Neuronal stem cell (in vitro differentiated cells): ENCODE results near the gene TSPAN9.

Experiments
- DNase-seq: peaks from one replicate; pipeline ENCODE4 v3.0.0-alpha.2; 2013; ENCODE audit warnings: low spot score
- H2AFZ ChIP-seq: one replicate; pipeline ENCODE4 v1.6.1; 2013; ENCODE audit warnings: mild to moderate bottlenecking, low read length, inconsistent platforms
- H2AK5ac ChIP-seq: 2 replicates; pipeline ENCODE4 v1.6.1; 2013; ENCODE audit warnings: low read depth, mild to moderate bottlenecking, inconsistent platforms, low read length, moderate library complexity, mixed read lengths
- H2BK120ac ChIP-seq: 2 replicates; pipeline ENCODE4 v1.6.1; 2013; ENCODE audit warnings: low read depth, mild to moderate bottlenecking, inconsistent platforms, low read length, moderate library complexity, mixed read lengths
- H2BK12ac ChIP-seq: one replicate; pipeline ENCODE4 v1.6.1; 2013; ENCODE audit warnings: low read length, inconsistent platforms
- H2BK15ac ChIP-seq: 2 replicates; pipeline ENCODE4 v1.6.1; 2013; ENCODE audit warnings: mild to moderate bottlenecking, low read length, inconsistent platforms, mixed read lengths
- H2BK5ac ChIP-seq: one replicate; pipeline ENCODE4 v1.6.1; 2013; ENCODE audit warnings: inconsistent platforms, mild to moderate bottlenecking, low read length, moderate library complexity
- H3K14ac ChIP-seq: one replicate; pipeline ENCODE4 v1.6.1; 2013; ENCODE audit warnings: low read length, inconsistent platforms
- H3K18ac ChIP-seq: 2 replicates; pipeline ENCODE4 v1.6.1; 2013; ENCODE audit warnings: low read length, inconsistent platforms
- H3K23ac ChIP-seq: 2 replicates; pipeline ENCODE4 v1.6.1; 2013; ENCODE audit warnings: low read depth, mild to moderate bottlenecking, mixed read lengths, low read length, inconsistent platforms; ENCODE audit not compliant: poor library complexity
- H3K27ac ChIP-seq: replicated peaks from 3 replicates; pipeline ENCODE4 v1.5.1; 2013; ENCODE audit warnings: low read length, inconsistent platforms
- H3K27me3 ChIP-seq, 3 experiments: 2 replicates each; pipeline ENCODE4 v1.6.1; 2013; ENCODE audit warnings: low read length in 3 of 3, mild to moderate bottlenecking in 2 of 3, inconsistent platforms in 1 of 3, low read depth in 1 of 3, mixed read lengths in 1 of 3, moderate library complexity in 1 of 3; ENCODE audit not compliant: control insufficient read depth in 3 of 3, insufficient read depth in 3 of 3
- H3K36me3 ChIP-seq, 2 donors: replicated peaks in 1 of 2; 2 replicates each; pipeline ENCODE4 v1.6.1; 2013; ENCODE audit warnings: low read length in 2 of 2; ENCODE audit not compliant: control insufficient read depth in 2 of 2, insufficient read depth in 2 of 2
- H3K4ac ChIP-seq: 2 replicates; pipeline ENCODE4 v1.6.1; 2013; ENCODE audit warnings: inconsistent platforms, mild to moderate bottlenecking, low read length, moderate library complexity
- H3K4me1 ChIP-seq, 2 donors: 1 replicate in 1 of 2; 2 replicates in 1 of 2; pipeline ENCODE4 v1.6.1; 2013; ENCODE audit warnings: low read length in 2 of 2, low read depth in 1 of 2; ENCODE audit not compliant: control insufficient read depth in 2 of 2, insufficient read depth in 1 of 2
- H3K4me2 ChIP-seq: one replicate; pipeline ENCODE4 v1.6.1; 2013; ENCODE audit warnings: mild to moderate bottlenecking, low read length, inconsistent platforms; ENCODE audit not compliant: insufficient read depth, poor library complexity, severe bottlenecking
- H3K4me3 ChIP-seq, 2 donors: 2 replicates each; pipeline ENCODE4 v1.5.1; 2013; ENCODE audit warnings: low read length in 2 of 2, mild to moderate bottlenecking in 2 of 2, inconsistent platforms in 1 of 2, moderate library complexity in 1 of 2
- H3K79me1 ChIP-seq: one replicate; pipeline ENCODE4 v1.6.1; 2013; ENCODE audit warnings: low read depth, mild to moderate bottlenecking, inconsistent platforms, low read length, moderate library complexity
- H3K9ac ChIP-seq: one replicate; pipeline ENCODE4 v1.6.1; 2013; ENCODE audit warnings: mild to moderate bottlenecking, low read depth, low read length, inconsistent platforms; ENCODE audit not compliant: poor library complexity
- H3K9me3 ChIP-seq, 2 donors: replicated peaks in 1 of 2; 2 replicates each; pipeline versions ENCODE3 to v1.6.1; 2013; ENCODE audit warnings: low read length in 2 of 2, mild to moderate bottlenecking in 2 of 2, inconsistent platforms in 1 of 2, low read depth in 1 of 2, mixed read lengths in 1 of 2, moderate library complexity in 1 of 2; ENCODE audit not compliant: control insufficient read depth in 2 of 2, insufficient read depth in 1 of 2
- H4K8ac ChIP-seq: one replicate; pipeline ENCODE4 v1.6.1; 2013; ENCODE audit warnings: low read depth, mild to moderate bottlenecking, inconsistent platforms, low read length, moderate library complexity
- H4K91ac ChIP-seq: one replicate; pipeline ENCODE4 v1.6.1; 2013; ENCODE audit warnings: low read length, low read depth, mild to moderate bottlenecking, inconsistent platforms; ENCODE audit not compliant: poor library complexity
- WGBS, 2 donors: extraction: QIAGEN DNeasy Blood & Tissue Kit; methylation state at CpG; one replicate each; pipeline ENCODE4 v1.1.7; 2013; ENCODE audit warnings: missing lambda C conversion rate in 2 of 2, mixed read lengths in 1 of 2; ENCODE audit not compliant: insufficient read length in 2 of 2, insufficient replicate concordance in 1 of 2; ENCODE audit errors: extremely low coverage in 2 of 2; 5-methylcytosine and 5-hydroxymethylcytosine counted together

Gene TSPAN9

GRCh38 chr12:3190101-3190500, 112.9 kb downstream of the TSPAN9 start:
- Histone ChIP-seq H2BK5ac (no peak overlapping the region), H3K27ac (no peak overlapping the region), H2AFZ (no peak overlapping the region), H4K8ac (no peak overlapping the region), H4K91ac (no peak overlapping the region), H2AK5ac (no peak overlapping the region), H3K9ac (no peak overlapping the region), H3K4me1 (peaks cover 6 to 15% of the 10 kb centered on the region in 2 donors), H3K4me3 (no peak overlapping the region), H2BK15ac (no peak overlapping the region), H3K36me3 (no peaks in the 10 kb centered on the region), H2BK120ac (no peak overlapping the region), H3K18ac (no peak overlapping the region), H3K79me1 (no peaks in the 10 kb centered on the region), H3K27me3 (no peaks in the 10 kb centered on the region), H3K14ac (no peak overlapping the region), H3K4me2 (no peak overlapping the region), H3K9me3 (no peaks in the 10 kb centered on the region), H3K23ac (no peak overlapping the region), H3K4ac (no peak overlapping the region), H2BK12ac (peak overlapping the region; percentile 14)
- DNase-seq: no peak
- WGBS, 2 donors: no CpG with 5 or more reads among the region's 9 CpGs

DNA sequence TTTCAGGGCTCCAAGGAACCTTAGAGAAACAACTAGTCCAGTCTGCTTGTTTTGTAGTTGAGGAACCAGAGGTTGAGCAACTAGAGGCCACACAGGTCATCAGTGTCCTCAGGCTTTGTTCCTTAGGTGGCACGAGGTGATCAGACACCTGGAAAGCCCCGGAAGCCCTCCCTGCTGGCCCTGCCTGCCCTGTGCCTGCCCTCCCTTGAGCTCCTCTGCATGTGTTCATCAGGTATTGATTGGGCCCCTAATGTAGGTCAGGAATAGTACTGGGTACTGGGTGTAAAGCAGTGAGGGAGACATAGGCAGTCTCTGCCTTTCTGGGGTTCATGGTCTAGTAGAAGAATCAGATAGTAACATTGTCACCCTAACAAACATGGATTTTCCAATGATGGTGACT, 114.3 kb downstream of the TSPAN9 start:
- Histone ChIP-seq H3K14ac (no peak overlapping the region), H3K23ac (no peak overlapping the region), H3K27me3 (no peaks in the 10 kb centered on the region), H4K91ac (no peak overlapping the region), H3K4ac (no peak overlapping the region), H3K4me1 (peaks cover 8 to 12% of the 10 kb centered on the region in 2 donors), H3K18ac (no peak overlapping the region), H3K9me3 (no peaks in the 10 kb centered on the region), H2BK5ac (no peak overlapping the region), H4K8ac (no peak overlapping the region), H3K4me3 (no peak overlapping the region), H3K9ac (peak overlapping the region; percentile 74), H2BK15ac (no peak overlapping the region), H2AFZ (no peak overlapping the region), H3K27ac (no peak overlapping the region), H3K36me3 (no peaks in the 10 kb centered on the region), H2AK5ac (no peak overlapping the region), H2BK120ac (no peak overlapping the region), H3K4me2 (no peak overlapping the region), H3K79me1 (no peaks in the 10 kb centered on the region), H2BK12ac (no peak overlapping the region)
- no peak for DNase-seq
- WGBS, 2 donors: no CpG with 5 or more reads among the region's 2 CpGs

GRCh38 chr12:3192221-3192620, 115.0 kb downstream of the TSPAN9 start:
- Histone ChIP-seq H3K23ac (no peak overlapping the region), H3K27me3 (no peaks in the 10 kb centered on the region), H4K91ac (no peak overlapping the region), H3K27ac (no peak overlapping the region), H3K14ac (no peak overlapping the region), H2BK15ac (no peak overlapping the region), H3K9ac (no peak overlapping the region), H3K9me3 (no peaks in the 10 kb centered on the region), H3K18ac (peak overlapping the region; percentile 36), H2BK12ac (no peak overlapping the region), H4K8ac (no peak overlapping the region), H2AFZ (no peak overlapping the region), H2AK5ac (no peak overlapping the region), H2BK120ac (no peak overlapping the region), H3K79me1 (no peaks in the 10 kb centered on the region), H3K4me2 (no peak overlapping the region), H3K4me3 (no peak overlapping the region), H3K36me3 (no peaks in the 10 kb centered on the region), H3K4ac (no peak overlapping the region), H2BK5ac (no peak overlapping the region), H3K4me1 (peaks cover 8 to 9% of the 10 kb centered on the region in 2 donors)
- WGBS, 2 donors: no CpG with 5 or more reads among the region's 10 CpGs
- no peak for DNase-seq

GRCh38 chr12:3193131-3193530, 116.0 kb downstream of the TSPAN9 start:
- H3K14ac ChIP-seq: no peak overlapping the region
- H3K36me3 ChIP-seq: no peaks in the 10 kb centered on the region
- H2BK15ac ChIP-seq: no peak overlapping the region
- H3K27me3 ChIP-seq: no peaks in the 10 kb centered on the region
- no peak overlapping the region for H3K27ac ChIP-seq
- H4K8ac ChIP-seq: no peak overlapping the region
- no peak overlapping the region for H3K9ac ChIP-seq
- H2BK12ac ChIP-seq: no peak overlapping the region
- H2AK5ac ChIP-seq: no peak overlapping the region
- DNase-seq: no peak
- no peak overlapping the region for H3K4me2 ChIP-seq
- H3K9me3 ChIP-seq: no peaks in the 10 kb centered on the region
- no peak overlapping the region for H3K23ac ChIP-seq
- no peak overlapping the region for H2AFZ ChIP-seq
- no peak overlapping the region for H3K4me3 ChIP-seq
- no peak overlapping the region for H3K18ac ChIP-seq
- H2BK120ac ChIP-seq: no peak overlapping the region
- H2BK5ac ChIP-seq: no peak overlapping the region
- no CpG with 5 or more reads among the region's 7 CpGs for WGBS, 2 donors
- no peak overlapping the region for H3K4ac ChIP-seq
- H3K79me1 ChIP-seq: no peaks in the 10 kb centered on the region
- H4K91ac ChIP-seq: no peak overlapping the region
- H3K4me1 ChIP-seq: peaks cover 8 to 9% of the 10 kb centered on the region in 2 donors
